Liver (tissue), 9 donors: ENCODE data around the gene HPS1. TPM values are rescaled to one million over a fixed set of nuclear protein-coding genes. Genes with fewer than 3 reads are reported as not detected.

Source experiments
- DNase-seq: peaks from one replicate; pipeline ENCODE4 v3.0.0-alpha.2; 2017; ENCODE audit warnings: low spot score
- H3K27ac ChIP-seq, 2 donors: one replicate each; pipeline ENCODE4 v1.7.0; 2013; ENCODE audit warnings: inconsistent platforms in 2 of 2, low read length in 2 of 2, control low read depth in 1 of 2, low read depth in 1 of 2, mild to moderate bottlenecking in 1 of 2
- H3K27me3 ChIP-seq, 4 donors: one replicate each; pipeline versions ENCODE4 v1.6.1 to v1.7.0; 2013; ENCODE audit warnings: low read length in 3 of 4, inconsistent platforms in 1 of 4, mild to moderate bottlenecking in 1 of 4, moderate library complexity in 1 of 4; ENCODE audit not compliant: control insufficient read depth in 4 of 4, insufficient read depth in 4 of 4
- H3K36me3 ChIP-seq, 4 donors: one replicate each; pipeline versions ENCODE4 v1.6.1 to v1.7.0; 2013; ENCODE audit warnings: low read length in 3 of 4, mild to moderate bottlenecking in 3 of 4, low read depth in 1 of 4, moderate library complexity in 1 of 4; ENCODE audit not compliant: control insufficient read depth in 4 of 4, insufficient read depth in 3 of 4
- H3K4me1 ChIP-seq, 4 donors: one replicate each; pipeline versions ENCODE4 v1.6.1 to v1.7.0; 2013; ENCODE audit warnings: low read length in 3 of 4, mild to moderate bottlenecking in 3 of 4, moderate library complexity in 1 of 4; ENCODE audit not compliant: control insufficient read depth in 4 of 4, insufficient read depth in 4 of 4
- H3K4me3 ChIP-seq, 3 donors: one replicate each; pipeline versions ENCODE4 v1.6.1 to v1.7.0; 2013; ENCODE audit warnings: low read length in 3 of 3, control low read depth in 1 of 3, low read depth in 1 of 3, mild to moderate bottlenecking in 1 of 3
- H3K9ac ChIP-seq, 2 donors: one replicate each; pipeline ENCODE4 v1.7.0; 2013; ENCODE audit warnings: low read length in 2 of 2, mild to moderate bottlenecking in 2 of 2, moderate library complexity in 2 of 2, control low read depth in 1 of 2, low read depth in 1 of 2
- H3K9me3 ChIP-seq, 4 donors: one replicate each; pipeline versions ENCODE4 v1.6.1 to v1.7.0; 2013; ENCODE audit warnings: low read length in 3 of 4; ENCODE audit not compliant: control insufficient read depth in 4 of 4
- ATF3 ChIP-seq: IDR thresholded peaks from 2 replicates; pipeline ENCODE4 v1.6.1; 2016; ENCODE audit warnings: antibody characterized with exemption
- CTCF ChIP-seq: fragments of 150-350 bp; IDR thresholded peaks from 2 replicates; pipeline ENCODE4 v1.5.1; 2017; ENCODE audit warnings: improper control_type of control experiment, low read depth, low read length; ENCODE audit not compliant: missing input control
- EGR1 ChIP-seq, 2 donors: IDR thresholded peaks; 2 replicates each; pipeline ENCODE4 v1.6.1; 2016 to 2018; ENCODE audit warnings: antibody characterized with exemption in 2 of 2, low read depth in 2 of 2
- FOXA1 ChIP-seq: IDR thresholded peaks from 2 replicates; pipeline ENCODE4 v1.6.1; 2016; ENCODE audit warnings: antibody characterized with exemption
- FOXA2 ChIP-seq: IDR thresholded peaks from 2 replicates; pipeline ENCODE4 v1.6.1; 2016; ENCODE audit warnings: antibody characterized with exemption
- GABPA ChIP-seq, 2 donors: IDR thresholded peaks in 1 of 2; conservative IDR thresholded peaks in 1 of 2; 2 replicates each; pipeline ENCODE4 v1.6.1; 2016; ENCODE audit warnings: antibody characterized with exemption in 2 of 2, mild to moderate bottlenecking in 1 of 2, moderate library complexity in 1 of 2
- HNF4A ChIP-seq, 2 donors: conservative IDR thresholded peaks; 2 replicates each; pipeline ENCODE4 v1.6.1; 2016; ENCODE audit warnings: antibody characterized with exemption in 2 of 2, mild to moderate bottlenecking in 2 of 2
- HNF4G ChIP-seq: IDR thresholded peaks from 2 replicates; pipeline ENCODE4 v1.6.1; 2016; ENCODE audit warnings: antibody characterized with exemption
- JUND ChIP-seq, 2 donors: IDR thresholded peaks; 2 replicates each; pipeline ENCODE4 v1.6.1; 2016; ENCODE audit warnings: antibody characterized with exemption in 2 of 2
- MAX ChIP-seq: IDR thresholded peaks from 2 replicates; pipeline ENCODE4 v1.6.1; 2016; ENCODE audit warnings: antibody characterized with exemption
- NR2F2 ChIP-seq: IDR thresholded peaks from 2 replicates; pipeline ENCODE4 v1.6.1; 2016; ENCODE audit warnings: antibody characterized with exemption
- RAD21 ChIP-seq, 2 donors: IDR thresholded peaks; 2 replicates each; pipeline ENCODE4 v1.6.1; 2016; ENCODE audit warnings: antibody characterized with exemption in 2 of 2, mild to moderate bottlenecking in 2 of 2
- RXRA ChIP-seq, 2 donors: IDR thresholded peaks; 2 replicates each; pipeline ENCODE4 v1.6.1; 2017 to 2018; ENCODE audit warnings: antibody characterized with exemption in 2 of 2, mild to moderate bottlenecking in 1 of 2
- SP1 ChIP-seq: IDR thresholded peaks from 2 replicates; pipeline ENCODE4 v1.6.1; 2018; ENCODE audit warnings: antibody characterized with exemption, mild to moderate bottlenecking
- TAF1 ChIP-seq: conservative IDR thresholded peaks from 2 replicates; pipeline ENCODE4 v1.6.1; 2016; ENCODE audit warnings: antibody characterized with exemption, mild to moderate bottlenecking
- YY1 ChIP-seq: IDR thresholded peaks from 2 replicates; pipeline ENCODE4 v1.6.1; 2016; ENCODE audit warnings: antibody characterized with exemption, mild to moderate bottlenecking
- ZBTB33 ChIP-seq: IDR thresholded peaks from 2 replicates; pipeline ENCODE4 v1.6.1; 2016; ENCODE audit warnings: antibody characterized with exemption
- WGBS: extraction: QIAGEN DNeasy Blood & Tissue Kit; methylation state at CpG from one replicate; pipeline ENCODE4 v1.1.7; 2013; 5-methylcytosine and 5-hydroxymethylcytosine counted together
- polyA plus RNA-seq, 2 donors: library from polyadenylated mRNA; stranded (reverse) in 1 of 2; unstranded in 1 of 2; fragments of 200-250 nt in 1 of 2; fragments of >200 nt in 1 of 2; fragmentation: Nextera tagmentation in 1 of 2; extraction: Ambion mirVana in 1 of 2; gene quantifications; one replicate each; pipeline versions ENCODE4 v1.2.1 to v1.2.3, GENCODE V29; 2013 to 2015
- total RNA-seq, 2 donors: library from RNA; depleted of rRNA; stranded (reverse); fragments of >200 nt; gene quantifications; one replicate each; pipeline ENCODE4 v1.2.3, GENCODE V29; 2014
- TF ChIP-seq, protein P1 (sequence below): IDR thresholded peaks from 2 replicates; pipeline ENCODE4 v1.6.1; 2016; ENCODE audit warnings: antibody characterized with exemption, mild to moderate bottlenecking
- donor health status: healthy.
- donor health status: healthy.
- donor health status: healthy.
- donor health status: healthy.
- donor health status: healthy.

The HPS1 gene
- total and polyA plus RNA-seq, 4 donors: 19.9 to 56.7 (median 29.8) TPM

- TF ChIP-seq HNF4A (conservative IDR thresholded peaks at IDR 0.05): no peak
- TF ChIP-seq TAF1: no peak
- TF ChIP-seq EGR1 (IDR thresholded peaks at IDR 0.05; ENCODE audit: low read depth in 2 of 2): no peak
- no peak for TF ChIP-seq YY1
Measured at GRCh38 chr10:98429320-98430072, 17.2 kb downstream of the HPS1 start.

GRCh38 chr10:98427011-98427515 is 19.7 kb downstream of the HPS1 start:
- WGBS: 89% methylated on average over 7 of the region's 7 CpGs
- DNase-seq: no peak
- H3K4me3 ChIP-seq: no peak overlapping the region
- no peak for TF ChIP-seq FOXA1
- no peak for TF ChIP-seq SP1
- no peak for TF ChIP-seq FOXA2
- TF ChIP-seq HNF4A (conservative IDR thresholded peaks at IDR 0.05): no peak
- no peak for TF ChIP-seq TAF1
- TF ChIP-seq JUND (IDR thresholded peaks at IDR 0.05): no peak
- TF ChIP-seq YY1: no peak
- TF ChIP-seq MAX: no peak
- TF ChIP-seq, protein P1, sequence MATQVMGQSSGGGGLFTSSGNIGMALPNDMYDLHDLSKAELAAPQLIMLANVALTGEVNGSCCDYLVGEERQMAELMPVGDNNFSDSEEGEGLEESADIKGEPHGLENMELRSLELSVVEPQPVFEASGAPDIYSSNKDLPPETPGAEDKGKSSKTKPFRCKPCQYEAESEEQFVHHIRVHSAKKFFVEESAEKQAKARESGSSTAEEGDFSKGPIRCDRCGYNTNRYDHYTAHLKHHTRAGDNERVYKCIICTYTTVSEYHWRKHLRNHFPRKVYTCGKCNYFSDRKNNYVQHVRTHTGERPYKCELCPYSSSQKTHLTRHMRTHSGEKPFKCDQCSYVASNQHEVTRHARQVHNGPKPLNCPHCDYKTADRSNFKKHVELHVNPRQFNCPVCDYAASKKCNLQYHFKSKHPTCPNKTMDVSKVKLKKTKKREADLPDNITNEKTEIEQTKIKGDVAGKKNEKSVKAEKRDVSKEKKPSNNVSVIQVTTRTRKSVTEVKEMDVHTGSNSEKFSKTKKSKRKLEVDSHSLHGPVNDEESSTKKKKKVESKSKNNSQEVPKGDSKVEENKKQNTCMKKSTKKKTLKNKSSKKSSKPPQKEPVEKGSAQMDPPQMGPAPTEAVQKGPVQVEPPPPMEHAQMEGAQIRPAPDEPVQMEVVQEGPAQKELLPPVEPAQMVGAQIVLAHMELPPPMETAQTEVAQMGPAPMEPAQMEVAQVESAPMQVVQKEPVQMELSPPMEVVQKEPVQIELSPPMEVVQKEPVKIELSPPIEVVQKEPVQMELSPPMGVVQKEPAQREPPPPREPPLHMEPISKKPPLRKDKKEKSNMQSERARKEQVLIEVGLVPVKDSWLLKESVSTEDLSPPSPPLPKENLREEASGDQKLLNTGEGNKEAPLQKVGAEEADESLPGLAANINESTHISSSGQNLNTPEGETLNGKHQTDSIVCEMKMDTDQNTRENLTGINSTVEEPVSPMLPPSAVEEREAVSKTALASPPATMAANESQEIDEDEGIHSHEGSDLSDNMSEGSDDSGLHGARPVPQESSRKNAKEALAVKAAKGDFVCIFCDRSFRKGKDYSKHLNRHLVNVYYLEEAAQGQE: no peak
- no peak for TF ChIP-seq GABPA (IDR thresholded peaks at IDR 0.05 in 1 of 2, conservative IDR thresholded peaks at IDR 0.05 in 1 of 2)
- TF ChIP-seq ATF3: no peak
- no peak for TF ChIP-seq ZBTB33
- no peak for TF ChIP-seq RAD21 (IDR thresholded peaks at IDR 0.05)
- TF ChIP-seq HNF4G: no peak
- TF ChIP-seq EGR1 (IDR thresholded peaks at IDR 0.05; ENCODE audit: low read depth in 2 of 2): no peak
- no peak for TF ChIP-seq NR2F2
- no peak for TF ChIP-seq CTCF
- TF ChIP-seq RXRA (IDR thresholded peaks at IDR 0.05): no peak
- no peak overlapping the region for H3K27ac ChIP-seq
- H3K9ac ChIP-seq: no peak overlapping the region
- H3K4me1 ChIP-seq: no peaks in the 10 kb centered on the region
- peaks cover 21 to 45% (median 31%) of the 10 kb centered on the region in 4 donors for H3K36me3 ChIP-seq
- H3K27me3 ChIP-seq: no peaks in the 10 kb centered on the region
- no peaks in the 10 kb centered on the region for H3K9me3 ChIP-seq

More at GRCh38 chr10:98429320-98430072, 17.2 kb downstream of the HPS1 start:
- Histone ChIP-seq H3K27ac (no peak overlapping the region), H3K4me3 (no peak overlapping the region), H3K9ac (no peak overlapping the region), H3K9me3 (no peaks in the 10 kb centered on the region), H3K4me1 (no peaks in the 10 kb centered on the region), H3K36me3 (peaks cover 26 to 53% (median 40%) of the 10 kb centered on the region in 4 donors), H3K27me3 (no peaks in the 10 kb centered on the region)
- WGBS: 98% methylated on average over 22 of the region's 22 CpGs
- DNase-seq: no peak
